Esophagus squamous epithelium (tissue), 5 donors: ENCODE data around the gene NEMP2. TPM values are rescaled to one million over a fixed set of nuclear protein-coding genes. Genes with fewer than 3 reads are reported as not detected.

Source experiments
- DNase-seq: peaks from one replicate; lab custom pipeline; 2025; lab: John Stamatoyannopoulos, UW
- H3K27ac ChIP-seq, 4 donors: fragments of 200-600 bp; sonication (generic); one replicate each; pipeline ENCODE4 v1.5.1; 2016 to 2019; ENCODE audit warnings: mild to moderate bottlenecking in 1 of 4
- H3K27me3 ChIP-seq, 4 donors: fragments of 200-600 bp; sonication (generic); 1 replicate in 3 of 4; 2 replicates in 1 of 4; pipeline versions ENCODE4 v1.5.1 to v1.6.0; 2017 to 2021; ENCODE audit warnings: antibody characterized with exemption in 1 of 4
- H3K36me3 ChIP-seq, 3 donors: fragments of 200-600 bp; sonication (generic); one replicate each; pipeline ENCODE4 v1.5.1; 2016 to 2019
- H3K4me1 ChIP-seq, 3 donors: fragments of 200-600 bp; sonication (generic); one replicate each; pipeline ENCODE4 v1.5.1; 2017 to 2019
- H3K4me3 ChIP-seq, 4 donors: fragments of 200-600 bp; sonication (generic); 1 replicate in 3 of 4; 2 replicates in 1 of 4; pipeline ENCODE4 v1.5.1; 2016 to 2019; ENCODE audit warnings: mild to moderate bottlenecking in 2 of 4, moderate library complexity in 1 of 4
- H3K9me3 ChIP-seq, 3 donors: fragments of 200-600 bp; sonication (generic); one replicate each; pipeline ENCODE4 v1.5.1; 2016 to 2019
- POLR2A ChIP-seq, 4 donors: fragments of 450-650 bp; IDR thresholded peaks; one replicate each; pipeline ENCODE4 v1.6.1; 2017; ENCODE audit warnings: antibody characterized with exemption in 4 of 4, mild to moderate bottlenecking in 4 of 4, moderate library complexity in 3 of 4
- WGBS, 2 donors: methylation state at CpG; one replicate each; pipeline ENCODE4 v1.1.5; 2018; 5-methylcytosine and 5-hydroxymethylcytosine counted together
- intact Hi-C: fragments of 100-400 bp; cut with DNase I; formaldehyde crosslinking; loops from one replicate; pipeline ENCODE4 v1.15.0; 2022
- total RNA-seq, 4 donors: library from RNA; depleted of rRNA; stranded (reverse); fragments of >200 nt; gene quantifications; one replicate each; pipeline ENCODE4 v1.1.0, GENCODE V29; 2016
- TF ChIP-seq, protein P1 (sequence below), 6 experiments: fragments of 450-650 bp in 4 of 6; fragments of 200-600 bp in 2 of 6; sonication (generic) in 2 of 6; IDR thresholded peaks; one replicate each; pipeline ENCODE4 v1.5.1; 2016 to 2019; ENCODE audit warnings: antibody characterized with exemption in 6 of 6, mild to moderate bottlenecking in 4 of 6, moderate library complexity in 4 of 6
- donor health status: DM: yes; HTN: yes; CAD: no.

The NEMP2 gene
- total RNA-seq, 4 donors from 2014 or later = 1.0 to 2.7 (median 2.0) TPM

DNA sequence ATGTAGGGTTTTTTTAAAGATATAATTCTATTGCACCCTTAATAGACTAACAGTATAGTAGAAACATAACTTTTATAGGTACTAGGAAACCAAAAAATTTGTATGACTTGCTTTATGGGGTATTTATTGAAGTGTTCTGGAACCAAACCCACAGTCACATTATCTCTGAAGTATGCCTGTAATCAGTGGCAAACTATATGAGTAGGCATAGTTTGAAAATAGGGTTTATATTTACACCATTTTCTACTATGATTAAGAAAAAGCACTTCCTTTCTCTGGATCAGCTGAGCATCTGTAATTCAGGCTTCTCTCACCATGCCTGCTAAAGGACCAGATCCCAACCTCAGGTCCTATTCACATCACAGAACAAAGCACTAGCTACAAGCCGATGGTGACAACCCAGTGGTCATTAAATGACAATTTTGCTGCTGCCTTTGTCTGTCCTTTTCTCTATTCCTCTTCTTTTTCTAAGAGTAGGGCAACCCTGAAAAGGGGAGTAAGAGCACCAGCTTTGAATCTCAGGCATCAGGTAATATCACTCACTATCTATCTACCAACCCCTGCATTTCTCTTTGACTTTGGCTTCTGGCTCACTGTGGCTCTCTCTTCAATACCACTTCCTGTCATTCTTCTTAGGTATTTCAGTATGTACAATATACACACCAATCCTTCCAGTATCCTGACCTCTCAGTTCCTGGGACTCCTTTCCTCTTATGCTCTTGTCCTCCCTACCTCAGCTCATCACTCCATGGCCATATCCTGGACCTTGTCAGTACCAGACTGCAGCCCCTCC, 14.4 kb downstream of the NEMP2 start:
- 89 to 95% methylated on average over 1 of the region's 1 CpG for WGBS, 2 donors
- DNase-seq = no peak
- no peak overlapping the region for H3K4me3 ChIP-seq
- intact Hi-C loops = loop anchor here (5.0 kb wide), 1 partner anchor 133 kb away; no protein-coding TSS in a partner anchor
- no peak overlapping the region for H3K27ac ChIP-seq
- H3K4me1 ChIP-seq = no peaks in the 10 kb centered on the region
- no peaks in the 10 kb centered on the region for H3K9me3 ChIP-seq
- no peak for TF ChIP-seq POLR2A (IDR thresholded peaks at IDR 0.05)
- TF ChIP-seq, protein P1, sequence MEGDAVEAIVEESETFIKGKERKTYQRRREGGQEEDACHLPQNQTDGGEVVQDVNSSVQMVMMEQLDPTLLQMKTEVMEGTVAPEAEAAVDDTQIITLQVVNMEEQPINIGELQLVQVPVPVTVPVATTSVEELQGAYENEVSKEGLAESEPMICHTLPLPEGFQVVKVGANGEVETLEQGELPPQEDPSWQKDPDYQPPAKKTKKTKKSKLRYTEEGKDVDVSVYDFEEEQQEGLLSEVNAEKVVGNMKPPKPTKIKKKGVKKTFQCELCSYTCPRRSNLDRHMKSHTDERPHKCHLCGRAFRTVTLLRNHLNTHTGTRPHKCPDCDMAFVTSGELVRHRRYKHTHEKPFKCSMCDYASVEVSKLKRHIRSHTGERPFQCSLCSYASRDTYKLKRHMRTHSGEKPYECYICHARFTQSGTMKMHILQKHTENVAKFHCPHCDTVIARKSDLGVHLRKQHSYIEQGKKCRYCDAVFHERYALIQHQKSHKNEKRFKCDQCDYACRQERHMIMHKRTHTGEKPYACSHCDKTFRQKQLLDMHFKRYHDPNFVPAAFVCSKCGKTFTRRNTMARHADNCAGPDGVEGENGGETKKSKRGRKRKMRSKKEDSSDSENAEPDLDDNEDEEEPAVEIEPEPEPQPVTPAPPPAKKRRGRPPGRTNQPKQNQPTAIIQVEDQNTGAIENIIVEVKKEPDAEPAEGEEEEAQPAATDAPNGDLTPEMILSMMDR (IDR thresholded peaks at IDR 0.05) = no peak
- H3K27me3 ChIP-seq = no peaks in the 10 kb centered on the region
- peaks cover 0 to 20% (median 0%) of the 10 kb centered on the region in 3 donors for H3K36me3 ChIP-seq

DNA sequence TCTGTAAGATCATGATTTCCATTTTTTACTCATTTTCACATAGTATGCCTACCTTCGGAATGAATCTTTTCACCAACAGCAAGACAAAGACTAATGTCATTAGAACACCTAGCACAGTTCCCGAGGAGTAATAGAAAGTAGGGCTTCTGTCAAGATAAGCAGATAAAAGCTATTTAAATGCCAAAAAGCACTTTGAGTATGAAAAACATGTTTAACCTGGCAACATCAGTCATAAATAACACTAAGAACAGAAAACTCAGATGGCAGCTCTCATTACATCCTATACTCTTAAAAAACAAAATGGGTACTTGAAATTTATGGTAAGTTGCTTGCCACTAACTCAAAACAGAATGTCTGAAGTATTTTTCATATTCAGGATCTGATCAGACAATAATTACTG, 17.1 kb downstream of the NEMP2 start:
- 95 to 96% methylated on average over 2 of the region's 2 CpGs for WGBS, 2 donors
- intact Hi-C loops = loop anchor here (5.0 kb wide), 1 partner anchor 130 kb away; no protein-coding TSS in a partner anchor

DNA sequence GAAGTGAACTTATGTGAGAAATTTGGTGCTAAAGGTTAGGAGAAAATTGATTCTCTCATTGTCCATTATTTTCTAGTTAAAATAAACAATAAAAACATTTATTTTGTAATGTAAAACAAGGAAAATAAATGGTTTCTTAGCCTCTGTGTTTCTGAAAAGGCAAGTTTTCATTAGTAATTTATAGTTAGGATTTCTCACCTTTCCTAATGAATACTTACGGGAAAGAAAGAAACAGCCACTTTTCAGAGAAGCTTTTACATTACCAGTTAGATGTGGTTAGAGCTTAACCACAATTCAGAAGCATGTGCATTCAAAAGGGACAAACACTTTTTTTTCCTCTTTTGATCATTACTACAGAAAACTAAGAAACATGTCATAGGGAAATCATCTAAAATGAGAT, 18.8 kb downstream of the NEMP2 start:
- no peaks in the 10 kb centered on the region for H3K27me3 ChIP-seq
- no peak overlapping the region for H3K27ac ChIP-seq
- TF ChIP-seq, protein P1 (IDR thresholded peaks at IDR 0.05) = no peak
- no peak for TF ChIP-seq POLR2A (IDR thresholded peaks at IDR 0.05)
- H3K4me1 ChIP-seq = no peaks in the 10 kb centered on the region
- H3K36me3 ChIP-seq = peaks cover 0 to 12% (median 0%) of the 10 kb centered on the region in 3 donors
- no peak for DNase-seq
- H3K9me3 ChIP-seq = no peaks in the 10 kb centered on the region
- intact Hi-C loops = loop anchor here (5.0 kb wide), 1 partner anchor 128 kb away; no protein-coding TSS in a partner anchor
- 62 to 71% methylated on average over 1 of the region's 1 CpG for WGBS, 2 donors
- H3K4me3 ChIP-seq = no peak overlapping the region

More for the DNA sequence above, 17.1 kb downstream of the NEMP2 start:
- H3K27me3 ChIP-seq = no peaks in the 10 kb centered on the region
- H3K9me3 ChIP-seq = no peaks in the 10 kb centered on the region
- H3K4me3 ChIP-seq = no peak overlapping the region
- H3K36me3 ChIP-seq = peaks cover 0 to 20% (median 0%) of the 10 kb centered on the region in 3 donors
- no peak for TF ChIP-seq POLR2A (IDR thresholded peaks at IDR 0.05)
- TF ChIP-seq, protein P1 (IDR thresholded peaks at IDR 0.05) = no peak
- DNase-seq = no peak
- H3K4me1 ChIP-seq = no peaks in the 10 kb centered on the region
- H3K27ac ChIP-seq = no peak overlapping the region

DNA sequence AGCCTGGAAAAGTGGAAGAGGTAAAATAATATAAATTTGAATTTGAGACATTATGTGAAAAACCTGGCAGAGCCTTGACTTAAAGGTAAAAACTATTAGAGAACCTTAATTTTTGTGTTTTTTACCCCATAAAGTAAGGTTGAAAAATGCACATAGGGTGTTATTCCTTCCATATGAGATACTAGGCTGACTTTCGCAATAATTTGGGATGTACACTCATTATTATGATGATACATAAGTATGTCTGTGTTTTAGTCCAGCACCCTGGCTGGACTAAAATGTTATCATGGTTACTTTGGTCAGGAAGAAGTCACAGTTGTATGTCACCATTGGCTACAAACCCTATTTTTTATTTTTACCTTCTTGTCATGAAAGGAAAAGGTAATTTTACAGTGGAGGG, 19.8 kb downstream of the NEMP2 start:
- 100% methylated on average over 1 of the region's 1 CpG for WGBS, 2 donors
- Histone ChIP-seq H3K27me3 (no peaks in the 10 kb centered on the region), H3K36me3 (peaks cover 0 to 15% (median 0%) of the 10 kb centered on the region in 3 donors), H3K4me1 (no peaks in the 10 kb centered on the region), H3K27ac (no peak overlapping the region), H3K4me3 (no peak overlapping the region), H3K9me3 (no peaks in the 10 kb centered on the region)
- TF ChIP-seq, protein P1 (IDR thresholded peaks at IDR 0.05) = no peak
- TF ChIP-seq POLR2A (IDR thresholded peaks at IDR 0.05) = no peak
- no peak for DNase-seq
- intact Hi-C loops = loop anchor here (5.0 kb wide), 1 partner anchor 127 kb away; no protein-coding TSS in a partner anchor

DNA sequence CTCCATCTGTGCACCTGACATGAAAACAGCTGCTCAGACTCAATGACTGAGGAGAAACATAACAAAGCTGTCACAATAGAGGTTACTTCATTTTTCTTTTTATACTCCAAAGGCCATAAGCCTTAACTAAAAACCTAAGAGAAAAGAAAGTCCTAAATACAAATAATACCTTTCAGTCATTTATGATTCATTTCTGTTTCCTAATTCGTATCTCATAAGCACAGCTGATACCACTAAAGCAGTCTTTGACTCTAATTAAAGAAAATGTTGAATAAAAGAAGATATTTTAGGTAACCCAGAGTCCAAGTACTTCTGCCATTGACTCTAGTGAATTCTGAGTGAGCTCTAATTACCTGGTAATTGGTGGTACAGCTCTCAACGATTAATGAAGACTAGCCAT, 20.6 kb downstream of the NEMP2 start:
- TF ChIP-seq, protein P1 (IDR thresholded peaks at IDR 0.05) = no peak
- TF ChIP-seq POLR2A (IDR thresholded peaks at IDR 0.05) = no peak
- Histone ChIP-seq H3K27me3 (no peaks in the 10 kb centered on the region), H3K36me3 (peaks cover 0 to 23% (median 0%) of the 10 kb centered on the region in 3 donors), H3K9me3 (no peaks in the 10 kb centered on the region), H3K4me3 (no peak overlapping the region), H3K4me1 (no peaks in the 10 kb centered on the region), H3K27ac (no peak overlapping the region)
- no peak for DNase-seq
- WGBS, 2 donors = 71 to 85% methylated on average over 2 of the region's 2 CpGs
- intact Hi-C loops = no loop called here
